ENCODE measurements around the gene GIPC2. TPM values are rescaled to one million over a fixed set of nuclear protein-coding genes. Genes with fewer than 3 reads are reported as not detected.

Gene GIPC2
- total RNA-seq, 1 experiment from 2014 or later: 0.07 TPM

- ChIA-PET POLR2A (no interaction called here), RAD21 (ENCODE audit: low non-redundant PET in 1 of 2, low total read pairs in 2 of 2, uncharacterized antibody in 2 of 2, unreplicated experiment in 2 of 2) (no interaction called here), CTCF (no interaction called here)
- Histone ChIP-seq H3K27me3 (ENCODE audit: insufficient read depth, low read length) (no peaks in the 10 kb centered on the region), H3K27ac (ENCODE audit: low read depth, low read length) (no peak overlapping the region), H3K9me2 (ENCODE audit: insufficient read depth) (no peaks in the 10 kb centered on the region), H3K4me1 (ENCODE audit: control insufficient read depth in 1 of 2, insufficient read depth in 2 of 2, low read length in 2 of 2) (peaks cover 13 to 27% of the 10 kb centered on the region in 2 experiments), H2AFZ (ENCODE audit: low read depth, low read length, poor library complexity, severe bottlenecking) (no peak overlapping the region), H3K9me3 (ENCODE audit: control insufficient read depth in 1 of 2, insufficient read depth in 1 of 2, low read depth in 1 of 2, low read length in 2 of 2) (no peaks in the 10 kb centered on the region), H3K4me3 (replicated peaks in 1 of 2; ENCODE audit: low read depth in 1 of 2, low read length in 2 of 2) (no peak overlapping the region), H3K79me2 (ENCODE audit: insufficient read depth, low read length) (no peaks in the 10 kb centered on the region), H3K9ac (ENCODE audit: low read length) (no peak overlapping the region), H3K4me2 (ENCODE audit: low read length) (0 out of 2 replicates have a peak overlapping the region, but pooled peaks have one; percentile 2), H4K20me1 (ENCODE audit: insufficient read depth) (no peaks in the 10 kb centered on the region), H3K36me3 (ENCODE audit: control insufficient read depth in 1 of 2, insufficient read depth in 2 of 2, low read length in 2 of 2) (no peaks in the 10 kb centered on the region)
- ATAC-seq: no peak; the same call in 1 of the 2 replicates
- DNase-seq (ENCODE audit: low read depth, low spot score): no peak
- no peak for TF ChIP-seq REST (IDR thresholded peaks at IDR 0.05; ENCODE audit: low read depth)
- TF ChIP-seq ELF1 (IDR thresholded peaks at IDR 0.05; ENCODE audit: borderline replicate concordance, low read depth): no peak
- no peak for TF ChIP-seq SRF (IDR thresholded peaks at IDR 0.05; ENCODE audit: low read depth)
- TF ChIP-seq CTCF (IDR thresholded peaks at IDR 0.05 in 2 of 3, conservative IDR thresholded peaks at IDR 0.05 in 1 of 3; ENCODE audit: borderline replicate concordance in 1 of 3, insufficient read depth in 1 of 3, low read depth in 2 of 3, low read length in 2 of 3): no peak
- no peak for TF ChIP-seq ATF3 (IDR thresholded peaks at IDR 0.05)
- no TSS peak for BruUV-seq (replicated peaks)
- intact Hi-C loops (cut with micrococcal nuclease): no loop called here
Observed at GRCh38 chr1:78096017-78096416, 50.3 kb downstream of the GIPC2 start.

Measured in HCT116 (cell line).